Peyer's patch (tissue), 4 donors: ENCODE data around the gene FARS2. TPM values are rescaled to one million over a fixed set of nuclear protein-coding genes. Genes with fewer than 3 reads are reported as not detected.

Experiments
- DNase-seq, 3 donors: peaks; one replicate each; pipeline ENCODE4 v3.0.0-alpha.2; 2017 to 2019
- H3K27ac ChIP-seq, 4 donors: fragments of 200-600 bp; sonication (generic); one replicate each; pipeline ENCODE4 v1.5.1; 2016 to 2019
- H3K27me3 ChIP-seq, 2 donors: fragments of 200-600 bp; sonication (generic); one replicate each; pipeline ENCODE4 v1.5.1; 2019
- H3K36me3 ChIP-seq, 3 donors: fragments of 200-600 bp; sonication (generic); one replicate each; pipeline ENCODE4 v1.5.1; 2016 to 2019
- H3K4me1 ChIP-seq, 4 donors: fragments of 200-600 bp; sonication (generic); one replicate each; pipeline ENCODE4 v1.5.1; 2016 to 2019
- H3K4me3 ChIP-seq, 4 donors: fragments of 200-600 bp; sonication (generic); 1 replicate in 3 of 4; 2 replicates in 1 of 4; pipeline ENCODE4 v1.5.1; 2016 to 2019; ENCODE audit warnings: mild to moderate bottlenecking in 1 of 4
- H3K9me3 ChIP-seq, 4 donors: fragments of 200-600 bp; sonication (generic); one replicate each; pipeline ENCODE4 v1.5.1; 2016 to 2019; ENCODE audit warnings: mild to moderate bottlenecking in 1 of 4
- POLR2A ChIP-seq, 2 donors: fragments of 450-650 bp; IDR thresholded peaks; one replicate each; pipeline ENCODE4 v1.5.1; 2017; ENCODE audit warnings: antibody characterized with exemption in 2 of 2, mild to moderate bottlenecking in 2 of 2, moderate library complexity in 2 of 2
- total RNA-seq, 4 donors: library from RNA; depleted of rRNA; stranded (reverse); fragments of >200 nt; gene quantifications; one replicate each; pipeline ENCODE4 v1.1.0, GENCODE V29; 2016
- TF ChIP-seq, protein P1 (sequence below), 6 experiments: fragments of 450-650 bp in 4 of 6; fragments of 200-600 bp in 2 of 6; sonication (generic) in 1 of 6; IDR thresholded peaks; one replicate each; pipeline ENCODE4 v1.5.1; 2017 to 2019; ENCODE audit warnings: antibody characterized with exemption in 6 of 6, mild to moderate bottlenecking in 3 of 6, moderate library complexity in 1 of 6

FARS2 gene
- total RNA-seq, 4 donors from 2014 or later, result 9.5 to 42.1 (median 17.1) TPM

GRCh38 chr6:5771759-5772390, 510.6 kb downstream of the FARS2 start:
- no peak for DNase-seq
- H3K4me3 ChIP-seq, result no peak overlapping the region
- H3K36me3 ChIP-seq, result peaks cover 0 to 4% (median 0%) of the 10 kb centered on the region in 3 donors
- H3K27ac ChIP-seq, result no peak overlapping the region
- H3K9me3 ChIP-seq, result no peaks in the 10 kb centered on the region
- TF ChIP-seq, protein P1, sequence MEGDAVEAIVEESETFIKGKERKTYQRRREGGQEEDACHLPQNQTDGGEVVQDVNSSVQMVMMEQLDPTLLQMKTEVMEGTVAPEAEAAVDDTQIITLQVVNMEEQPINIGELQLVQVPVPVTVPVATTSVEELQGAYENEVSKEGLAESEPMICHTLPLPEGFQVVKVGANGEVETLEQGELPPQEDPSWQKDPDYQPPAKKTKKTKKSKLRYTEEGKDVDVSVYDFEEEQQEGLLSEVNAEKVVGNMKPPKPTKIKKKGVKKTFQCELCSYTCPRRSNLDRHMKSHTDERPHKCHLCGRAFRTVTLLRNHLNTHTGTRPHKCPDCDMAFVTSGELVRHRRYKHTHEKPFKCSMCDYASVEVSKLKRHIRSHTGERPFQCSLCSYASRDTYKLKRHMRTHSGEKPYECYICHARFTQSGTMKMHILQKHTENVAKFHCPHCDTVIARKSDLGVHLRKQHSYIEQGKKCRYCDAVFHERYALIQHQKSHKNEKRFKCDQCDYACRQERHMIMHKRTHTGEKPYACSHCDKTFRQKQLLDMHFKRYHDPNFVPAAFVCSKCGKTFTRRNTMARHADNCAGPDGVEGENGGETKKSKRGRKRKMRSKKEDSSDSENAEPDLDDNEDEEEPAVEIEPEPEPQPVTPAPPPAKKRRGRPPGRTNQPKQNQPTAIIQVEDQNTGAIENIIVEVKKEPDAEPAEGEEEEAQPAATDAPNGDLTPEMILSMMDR (IDR thresholded peaks at IDR 0.05), result no peak
- TF ChIP-seq POLR2A (IDR thresholded peaks at IDR 0.05), result no peak
- H3K4me1 ChIP-seq, result no peaks in the 10 kb centered on the region
- no peaks in the 10 kb centered on the region for H3K27me3 ChIP-seq

- H3K9me3 ChIP-seq, result no peaks in the 10 kb centered on the region
- TF ChIP-seq, protein P1 (IDR thresholded peaks at IDR 0.05), result no peak
- no peak for TF ChIP-seq POLR2A (IDR thresholded peaks at IDR 0.05)
- no peak overlapping the region for H3K4me3 ChIP-seq
- no peaks in the 10 kb centered on the region for H3K27me3 ChIP-seq
- no peak for DNase-seq
- H3K27ac ChIP-seq, result no peak overlapping the region
- peaks cover 0 to 4% (median 0%) of the 10 kb centered on the region in 3 donors for H3K36me3 ChIP-seq
- H3K4me1 ChIP-seq, result no peaks in the 10 kb centered on the region
These were observed 511.3 kb downstream of the FARS2 start for GRCh38 chr6:5772408-5773120.

DNA sequence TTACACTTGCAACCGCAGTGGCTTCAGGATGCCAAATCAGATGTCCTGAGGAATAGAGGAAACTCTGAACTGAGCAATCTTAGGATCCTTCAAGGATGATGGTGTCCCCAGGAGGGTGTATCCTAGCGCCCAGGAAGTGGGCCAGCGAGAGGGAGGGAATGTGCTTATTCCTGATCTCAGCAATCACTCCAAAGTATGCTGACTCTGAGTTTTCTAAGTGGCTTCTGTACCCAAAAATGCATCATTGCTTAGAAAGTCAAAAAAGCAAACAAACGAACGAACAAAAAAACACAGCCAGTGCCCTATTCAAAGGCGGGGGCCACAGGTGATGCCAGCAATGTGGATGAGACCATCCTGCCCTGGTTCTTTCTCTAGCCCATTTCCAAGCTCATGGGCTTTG, 514.8 kb downstream of the FARS2 start:
- Histone ChIP-seq H3K27ac (no peak overlapping the region), H3K36me3 (peaks cover 0 to 4% (median 0%) of the 10 kb centered on the region in 3 donors), H3K9me3 (no peaks in the 10 kb centered on the region), H3K4me3 (no peak overlapping the region), H3K27me3 (no peaks in the 10 kb centered on the region), H3K4me1 (no peaks in the 10 kb centered on the region)
- TF ChIP-seq POLR2A (IDR thresholded peaks at IDR 0.05), result no peak
- TF ChIP-seq, protein P1 (IDR thresholded peaks at IDR 0.05), result no peak
- no peak for DNase-seq

- no peaks in the 10 kb centered on the region for H3K27me3 ChIP-seq
- peaks cover 0 to 4% (median 0%) of the 10 kb centered on the region in 3 donors for H3K36me3 ChIP-seq
These were observed 515.5 kb downstream of the FARS2 start for GRCh38 chr6:5776706-5777390.

GRCh38 chr6:5778317-5778857, 517.1 kb downstream of the FARS2 start:
- TF ChIP-seq POLR2A (IDR thresholded peaks at IDR 0.05), result no peak
- TF ChIP-seq, protein P1 (IDR thresholded peaks at IDR 0.05), result no peak
- no peak for DNase-seq
- Histone ChIP-seq H3K4me1 (peaks cover 0 to 8% (median 0%) of the 10 kb centered on the region in 4 donors), H3K9me3 (no peaks in the 10 kb centered on the region), H3K27ac (no peak overlapping the region), H3K4me3 (no peak overlapping the region), H3K36me3 (no peaks in the 10 kb centered on the region), H3K27me3 (no peaks in the 10 kb centered on the region)

More at GRCh38 chr6:5776706-5777390, 515.5 kb downstream of the FARS2 start:
- Histone ChIP-seq H3K9me3 (no peaks in the 10 kb centered on the region), H3K4me1 (no peaks in the 10 kb centered on the region), H3K4me3 (no peak overlapping the region), H3K27ac (no peak overlapping the region)
- DNase-seq, result no peak
- no peak for TF ChIP-seq POLR2A (IDR thresholded peaks at IDR 0.05)
- TF ChIP-seq, protein P1 (IDR thresholded peaks at IDR 0.05), result no peak
